Glutamatergic neuron (in vitro differentiated cells): ENCODE data around the gene HRG. TPM values are rescaled to one million over a fixed set of nuclear protein-coding genes. Genes with fewer than 3 reads are reported as not detected.
"Not testable (repeated sequence)": the region's sequence is repeated elsewhere in the genome, so short reads cannot be mapped to it uniquely, and the experiment has no call there.

Source experiments
- DNase-seq: peaks from one replicate; pipeline ENCODE4 v3.0.0; 2022
- H3K27ac Mint-ChIP-seq: one replicate; pipeline ENCODE4 v1.8.0; 2020; ENCODE audit warnings: mild to moderate bottlenecking, mixed read lengths, inconsistent platforms; ENCODE audit not compliant: unreplicated experiment
- H3K27me3 Mint-ChIP-seq: one replicate; pipeline ENCODE4 v1.8.0; 2020; ENCODE audit warnings: mild to moderate bottlenecking, moderate library complexity, mixed read lengths, inconsistent platforms; ENCODE audit not compliant: unreplicated experiment
- H3K36me3 Mint-ChIP-seq: one replicate; pipeline ENCODE4 v1.8.0; 2020; ENCODE audit warnings: mild to moderate bottlenecking, mixed read lengths, inconsistent platforms; ENCODE audit not compliant: unreplicated experiment
- H3K4me1 Mint-ChIP-seq: one replicate; pipeline ENCODE4 v1.8.0; 2020; ENCODE audit warnings: mild to moderate bottlenecking, low read depth, mixed read lengths, inconsistent platforms; ENCODE audit not compliant: unreplicated experiment
- H3K4me3 Mint-ChIP-seq: one replicate; pipeline ENCODE4 v1.8.0; 2020; ENCODE audit warnings: mild to moderate bottlenecking, mixed read lengths, inconsistent platforms; ENCODE audit not compliant: unreplicated experiment
- H3K9me3 Mint-ChIP-seq: one replicate; pipeline ENCODE4 v1.8.0; 2020; ENCODE audit warnings: mild to moderate bottlenecking, moderate library complexity, mixed read lengths, inconsistent platforms; ENCODE audit not compliant: unreplicated experiment
- total RNA-seq: library from RNA; stranded (reverse); fragmentation: NEBNext Ultra II Directional; extraction: Animal tissue kit (Norgen Biotek cat#: 25700); gene quantifications from one replicate; pipeline ENCODE4 v1.2.1, GENCODE V29; 2021; ENCODE audit not compliant: unreplicated experiment
- TF ChIP-seq, protein P1 (sequence below): fragments of 200-600 bp; sonication (generic); IDR thresholded peaks from one replicate; pipeline ENCODE4 v1.5.0; 2021; ENCODE audit not compliant: partially characterized antibody, unreplicated experiment

The HRG gene
- total RNA-seq, 1 donor from 2014 or later: not detected

DNA sequence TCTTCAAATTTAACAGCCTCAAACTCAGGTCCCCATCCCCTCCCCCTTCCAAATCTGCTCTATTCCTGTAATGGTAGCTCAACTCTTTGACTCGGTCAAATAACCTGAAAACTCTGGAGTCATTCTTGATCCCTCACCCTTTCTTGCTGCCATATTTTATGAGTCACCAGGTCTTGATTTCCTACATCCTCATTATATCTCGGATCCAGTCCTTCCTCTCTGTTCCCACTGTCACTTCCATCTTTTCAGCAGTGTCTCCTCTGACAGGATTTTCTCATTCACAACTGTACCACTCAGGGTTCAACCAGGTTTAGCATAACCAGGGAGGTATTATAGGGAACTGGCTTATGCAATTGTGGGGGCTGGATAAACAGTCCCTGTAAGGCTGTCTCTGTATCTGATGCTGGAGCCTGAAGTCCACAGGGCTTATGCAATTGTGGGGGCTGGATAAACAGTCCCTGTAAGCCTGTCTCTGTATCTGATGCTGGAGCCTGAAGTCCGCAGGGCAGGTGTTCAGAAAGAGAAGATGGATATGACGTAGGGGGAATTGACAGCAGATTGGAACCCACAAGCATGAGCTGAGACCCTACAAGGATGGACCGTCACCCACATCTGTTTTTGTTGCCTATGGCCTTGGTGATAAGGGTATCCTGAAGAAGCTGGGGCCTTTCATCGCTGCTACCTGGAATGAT, 34.7 kb upstream of the HRG start:
- no peak overlapping the region for H3K4me3 Mint-ChIP-seq
- no peaks in the 10 kb centered on the region for H3K4me1 Mint-ChIP-seq
- no peaks in the 10 kb centered on the region for H3K27me3 Mint-ChIP-seq
- TF ChIP-seq, protein P1, sequence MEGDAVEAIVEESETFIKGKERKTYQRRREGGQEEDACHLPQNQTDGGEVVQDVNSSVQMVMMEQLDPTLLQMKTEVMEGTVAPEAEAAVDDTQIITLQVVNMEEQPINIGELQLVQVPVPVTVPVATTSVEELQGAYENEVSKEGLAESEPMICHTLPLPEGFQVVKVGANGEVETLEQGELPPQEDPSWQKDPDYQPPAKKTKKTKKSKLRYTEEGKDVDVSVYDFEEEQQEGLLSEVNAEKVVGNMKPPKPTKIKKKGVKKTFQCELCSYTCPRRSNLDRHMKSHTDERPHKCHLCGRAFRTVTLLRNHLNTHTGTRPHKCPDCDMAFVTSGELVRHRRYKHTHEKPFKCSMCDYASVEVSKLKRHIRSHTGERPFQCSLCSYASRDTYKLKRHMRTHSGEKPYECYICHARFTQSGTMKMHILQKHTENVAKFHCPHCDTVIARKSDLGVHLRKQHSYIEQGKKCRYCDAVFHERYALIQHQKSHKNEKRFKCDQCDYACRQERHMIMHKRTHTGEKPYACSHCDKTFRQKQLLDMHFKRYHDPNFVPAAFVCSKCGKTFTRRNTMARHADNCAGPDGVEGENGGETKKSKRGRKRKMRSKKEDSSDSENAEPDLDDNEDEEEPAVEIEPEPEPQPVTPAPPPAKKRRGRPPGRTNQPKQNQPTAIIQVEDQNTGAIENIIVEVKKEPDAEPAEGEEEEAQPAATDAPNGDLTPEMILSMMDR: no peak
- no peak overlapping the region for H3K27ac Mint-ChIP-seq
- H3K9me3 Mint-ChIP-seq: no peaks in the 10 kb centered on the region
- H3K36me3 Mint-ChIP-seq: no peaks in the 10 kb centered on the region
- no peak for DNase-seq

DNA sequence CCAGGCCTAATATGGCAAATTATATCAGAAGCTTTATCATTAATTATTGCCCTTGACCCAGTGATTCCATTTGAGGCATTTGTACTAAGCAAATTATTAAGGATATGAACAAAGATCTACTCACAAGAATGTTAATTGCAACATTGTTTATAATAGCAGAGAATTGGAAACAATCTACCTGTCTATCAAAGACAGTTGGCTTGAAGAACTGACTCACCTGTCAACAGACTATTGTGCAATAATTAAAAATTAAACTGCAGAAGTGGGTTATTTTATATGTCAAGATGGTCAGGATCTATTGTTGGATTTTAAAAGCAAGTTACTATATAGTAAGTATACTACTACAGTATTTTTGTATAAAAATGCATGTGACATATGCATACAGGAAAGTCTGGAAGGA, 32.3 kb upstream of the HRG start:
- TF ChIP-seq, protein P1: no peak
- DNase-seq: no peak
- H3K27me3 Mint-ChIP-seq: peaks cover 1% of the 10 kb centered on the region
- H3K4me3 Mint-ChIP-seq: no peak overlapping the region
- peaks cover 2% of the 10 kb centered on the region for H3K9me3 Mint-ChIP-seq
- no peaks in the 10 kb centered on the region for H3K36me3 Mint-ChIP-seq
- H3K27ac Mint-ChIP-seq: no peak overlapping the region
- no peaks in the 10 kb centered on the region for H3K4me1 Mint-ChIP-seq

DNA sequence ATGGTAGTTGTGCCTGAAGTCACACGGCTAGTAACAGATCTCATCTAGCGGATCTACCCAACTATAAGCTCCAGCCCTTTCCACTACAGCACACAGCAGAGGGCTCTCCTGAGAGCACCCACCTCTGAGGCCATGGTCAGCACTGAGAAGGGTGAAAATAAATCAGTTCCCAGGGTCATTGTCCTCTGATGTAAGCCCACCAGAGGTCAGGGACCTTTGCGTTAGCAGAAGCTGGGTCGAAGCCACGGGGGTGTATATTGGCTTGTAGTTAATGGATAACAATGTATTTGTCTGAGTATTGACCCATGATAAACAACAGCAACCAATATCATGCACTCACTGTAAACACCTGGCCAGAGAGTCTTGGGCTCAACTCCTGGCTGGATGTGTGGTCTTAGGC, 31.6 kb upstream of the HRG start:
- H3K27me3 Mint-ChIP-seq, DNase-seq, H3K4me3 Mint-ChIP-seq, H3K36me3 Mint-ChIP-seq, H3K4me1 Mint-ChIP-seq, H3K9me3 Mint-ChIP-seq, H3K27ac Mint-ChIP-seq: not testable (repeated sequence)

DNA sequence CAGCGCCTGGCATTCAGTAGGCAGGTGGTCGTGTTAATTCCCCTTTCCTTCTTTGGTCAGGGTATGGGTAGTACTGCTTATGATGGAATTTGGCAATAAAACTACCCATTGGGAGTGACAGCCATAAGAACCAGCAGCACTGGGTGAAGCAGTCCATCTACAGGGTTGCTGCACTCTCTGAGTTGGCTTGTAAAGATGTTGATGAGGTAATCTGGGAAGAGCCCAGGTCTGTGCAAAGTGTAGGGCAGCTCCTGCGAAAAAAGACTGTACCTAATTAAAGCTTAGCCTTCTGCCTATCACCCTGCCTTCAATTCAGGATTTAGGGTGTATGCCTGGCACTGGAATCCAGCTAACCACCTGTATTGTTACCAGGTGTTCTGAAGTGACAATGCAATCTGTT, 30.3 kb upstream of the HRG start:
- H3K4me1 Mint-ChIP-seq: peaks cover 2% of the 10 kb centered on the region
- TF ChIP-seq, protein P1: no peak
- H3K27ac Mint-ChIP-seq: no peak overlapping the region
- H3K36me3 Mint-ChIP-seq: no peaks in the 10 kb centered on the region
- H3K4me3 Mint-ChIP-seq: no peak overlapping the region
- H3K9me3 Mint-ChIP-seq: peaks cover 2% of the 10 kb centered on the region
- no peak for DNase-seq
- peaks cover 1% of the 10 kb centered on the region for H3K27me3 Mint-ChIP-seq

DNA sequence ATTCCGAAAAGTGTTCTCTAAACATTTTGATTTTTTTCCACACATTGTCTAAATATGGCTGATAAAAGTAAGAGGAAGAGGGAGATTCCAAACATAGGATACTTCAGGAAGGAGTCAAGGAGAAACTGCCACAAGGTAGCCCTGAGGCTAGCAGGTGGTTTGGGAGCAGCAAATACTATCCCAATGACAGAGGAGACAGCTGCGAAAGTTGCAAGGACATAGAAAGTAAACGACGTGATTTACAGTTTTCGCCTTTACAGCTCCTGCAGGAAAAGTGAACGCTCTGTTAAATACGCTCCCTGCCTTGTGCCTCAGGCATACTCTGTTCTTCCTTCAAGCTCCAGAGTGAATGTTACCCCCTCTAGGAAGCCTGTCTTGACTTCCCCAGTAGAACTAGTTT, 29.3 kb upstream of the HRG start:
- Mint-ChIP-seq H3K9me3 (peaks cover 2% of the 10 kb centered on the region), H3K27ac (no peak overlapping the region), H3K4me1 (peaks cover 7% of the 10 kb centered on the region), H3K27me3 (peaks cover 1% of the 10 kb centered on the region), H3K4me3 (no peak overlapping the region), H3K36me3 (no peaks in the 10 kb centered on the region)
- DNase-seq: no peak
- TF ChIP-seq, protein P1: no peak
